Right lobe of liver (tissue), 6 donors: ENCODE data around the gene ANP32A. TPM values are rescaled to one million over a fixed set of nuclear protein-coding genes. Genes with fewer than 3 reads are reported as not detected.
A peak's percentile ranks its signal among the peaks of the same experiment; 100 is the strongest.

Source experiments
- ATAC-seq, 4 donors: fragments of 200-7000 bp; cut with Tn5 transposase; one replicate each; pipeline ENCODE4 v1.9.1; 2020; ENCODE audit warnings: mild to moderate bottlenecking in 4 of 4, moderate library complexity in 4 of 4
- DNase-seq, 3 donors: peaks; one replicate each; pipeline ENCODE4 v3.0.0-alpha.2; 2020
- H3K27ac ChIP-seq, 3 donors: fragments of 200-600 bp; one replicate each; pipeline ENCODE4 v1.8.0; 2022
- H3K27me3 ChIP-seq, 2 donors: fragments of 200-600 bp; one replicate each; pipeline ENCODE4 v1.8.0; 2022
- H3K36me3 ChIP-seq, 4 donors: fragments of 200-600 bp; sonication (generic) in 1 of 4; one replicate each; pipeline versions ENCODE4 v1.5.1 to v1.8.0; 2017 to 2022; ENCODE audit warnings: control low read depth in 1 of 4
- H3K4me1 ChIP-seq, 4 donors: fragments of 200-600 bp; sonication (generic) in 1 of 4; one replicate each; pipeline versions ENCODE4 v1.5.1 to v1.8.0; 2017 to 2022; ENCODE audit warnings: control low read depth in 1 of 4
- H3K4me3 ChIP-seq, 3 donors: fragments of 200-600 bp; one replicate each; pipeline ENCODE4 v1.8.0; 2022
- H3K9me3 ChIP-seq, 4 donors: fragments of 200-600 bp; sonication (generic) in 1 of 4; one replicate each; pipeline versions ENCODE4 v1.5.1 to v1.8.0; 2017 to 2022; ENCODE audit warnings: control low read depth in 1 of 4
- POLR2A ChIP-seq: fragments of 450-650 bp; IDR thresholded peaks from one replicate; pipeline ENCODE4 v1.6.1; 2017; ENCODE audit warnings: antibody characterized with exemption, mild to moderate bottlenecking
- WGBS: methylation state at CpG from one replicate; pipeline ENCODE4 v1.1.6; 2018; ENCODE audit warnings: low coverage, low lambda C conversion rate; ENCODE audit not compliant: insufficient coverage; ENCODE audit errors: missing lambda C conversion rate; 5-methylcytosine and 5-hydroxymethylcytosine counted together
- intact Hi-C, 2 donors: fragments of 100-400 bp; cut with DNase I; formaldehyde crosslinking; loops; one replicate each; pipeline versions ENCODE4 v1.11.2 to v1.14.1; 2022
- total RNA-seq, 6 experiments: library from RNA; depleted of rRNA in 2 of 6; stranded (reverse); fragments of >200 nt in 2 of 6; fragmentation: NEBNext Ultra II Directional in 3 of 6; extraction: Animal tissue kit (Norgen Biotek cat#: 25700) in 3 of 6; gene quantifications; one replicate each; pipeline versions ENCODE4 v1.1.0 to v1.2.4, GENCODE V29; 2016 to 2023
- TF ChIP-seq, protein P1 (sequence below), 4 donors: fragments of 200-600 bp in 3 of 4; fragments of 450-650 bp in 1 of 4; IDR thresholded peaks; one replicate each; pipeline versions ENCODE4 v1.5.1 to v1.8.0; 2016 to 2022; ENCODE audit warnings: antibody characterized with exemption in 4 of 4, mild to moderate bottlenecking in 2 of 4
- donor health status: DM: no; HTN: yes; CAD: no.
- donor health status: DM: no; HTN: no; CAD: no.
- donor health status: DM: no; HTN: no; CAD: no.
- donor health status: DM: no; HTN: yes; CAD: no.
- donor health status: DM: no; HTN: yes; CAD: no.

The ANP32A gene
- total RNA-seq, 6 experiments from 2014 or later: 39.9 to 66.6 (median 49.0) TPM

DNA sequence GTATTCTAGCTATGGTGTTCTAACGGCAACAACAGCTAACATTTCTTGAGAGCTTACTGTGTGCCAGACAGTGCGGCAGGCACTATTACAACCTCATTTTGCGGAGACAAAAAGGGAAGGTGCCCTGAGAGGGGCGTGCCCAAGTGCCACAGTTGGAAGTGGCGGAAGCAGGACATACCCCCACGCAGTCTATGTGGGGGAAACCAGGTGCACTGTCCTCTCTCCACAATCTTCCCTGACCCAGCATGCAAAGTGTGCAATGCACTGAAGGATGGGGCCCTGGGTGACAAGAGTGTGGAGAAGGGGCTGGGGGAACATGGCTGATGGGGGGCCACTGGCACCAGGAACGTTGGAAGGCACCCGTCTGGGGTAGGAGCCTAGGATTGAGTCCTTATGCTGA, 8.6 kb downstream of the ANP32A start:
- ATAC-seq (no peak), DNase-seq (peak in 1 of 3 donors; percentile 31)
- intact Hi-C loops: no loop called here
- Histone ChIP-seq H3K36me3 (no peaks in the 10 kb centered on the region), H3K4me1 (peaks cover 0 to 20% (median 5%) of the 10 kb centered on the region in 4 donors), H3K27ac (no peak overlapping the region), H3K27me3 (no peaks in the 10 kb centered on the region), H3K9me3 (no peaks in the 10 kb centered on the region), H3K4me3 (no peak overlapping the region)
- TF ChIP-seq, protein P1, sequence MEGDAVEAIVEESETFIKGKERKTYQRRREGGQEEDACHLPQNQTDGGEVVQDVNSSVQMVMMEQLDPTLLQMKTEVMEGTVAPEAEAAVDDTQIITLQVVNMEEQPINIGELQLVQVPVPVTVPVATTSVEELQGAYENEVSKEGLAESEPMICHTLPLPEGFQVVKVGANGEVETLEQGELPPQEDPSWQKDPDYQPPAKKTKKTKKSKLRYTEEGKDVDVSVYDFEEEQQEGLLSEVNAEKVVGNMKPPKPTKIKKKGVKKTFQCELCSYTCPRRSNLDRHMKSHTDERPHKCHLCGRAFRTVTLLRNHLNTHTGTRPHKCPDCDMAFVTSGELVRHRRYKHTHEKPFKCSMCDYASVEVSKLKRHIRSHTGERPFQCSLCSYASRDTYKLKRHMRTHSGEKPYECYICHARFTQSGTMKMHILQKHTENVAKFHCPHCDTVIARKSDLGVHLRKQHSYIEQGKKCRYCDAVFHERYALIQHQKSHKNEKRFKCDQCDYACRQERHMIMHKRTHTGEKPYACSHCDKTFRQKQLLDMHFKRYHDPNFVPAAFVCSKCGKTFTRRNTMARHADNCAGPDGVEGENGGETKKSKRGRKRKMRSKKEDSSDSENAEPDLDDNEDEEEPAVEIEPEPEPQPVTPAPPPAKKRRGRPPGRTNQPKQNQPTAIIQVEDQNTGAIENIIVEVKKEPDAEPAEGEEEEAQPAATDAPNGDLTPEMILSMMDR (IDR thresholded peaks at IDR 0.05): no peak
- no peak for TF ChIP-seq POLR2A
- WGBS: 89% methylated on average over 7 of the region's 8 CpGs

DNA sequence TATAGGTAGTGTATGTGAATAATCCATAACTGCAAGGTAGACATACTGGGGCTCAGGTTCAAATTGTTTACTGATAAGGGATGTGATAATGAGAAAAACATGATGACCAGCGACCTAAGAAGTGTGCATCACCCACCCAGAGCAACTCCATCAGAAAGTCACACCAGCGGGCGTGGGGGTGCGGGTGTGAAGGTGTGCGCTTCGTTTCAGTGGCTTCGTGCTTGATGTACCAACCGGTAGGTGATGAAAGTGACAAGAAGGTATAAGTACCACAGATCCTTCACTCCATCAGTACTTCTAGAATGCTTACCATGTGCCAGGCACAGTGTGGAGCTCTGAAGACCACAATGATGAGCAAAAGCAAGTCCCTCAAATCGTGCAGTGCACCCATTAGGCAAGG, 11.2 kb downstream of the ANP32A start:
- peaks cover 0 to 8% (median 0%) of the 10 kb centered on the region in 4 donors for H3K4me1 ChIP-seq
- 73% methylated on average over 2 of the region's 9 CpGs for WGBS
- no peak for DNase-seq

DNA sequence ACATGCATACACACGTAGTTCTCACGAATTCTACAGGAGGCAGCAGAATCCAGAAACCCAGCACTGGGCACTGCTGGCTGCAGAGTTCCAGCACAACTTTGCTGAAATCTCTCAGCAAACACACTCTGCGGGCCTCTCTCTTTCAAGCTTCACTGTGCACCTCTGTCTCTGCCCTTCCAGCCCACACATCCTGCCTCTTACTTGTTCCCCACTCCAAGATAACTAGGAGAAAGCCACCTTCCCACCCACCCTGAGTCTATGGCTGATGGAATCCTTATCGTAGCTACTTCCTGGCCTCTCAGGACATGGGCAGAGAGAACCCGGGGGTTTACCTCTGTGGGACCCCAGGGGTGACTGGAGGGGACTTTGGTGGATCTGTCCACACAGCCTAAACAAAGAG, 11.9 kb downstream of the ANP32A start:
- H3K4me1 ChIP-seq: peaks cover 0 to 8% (median 0%) of the 10 kb centered on the region in 4 donors
- H3K27me3 ChIP-seq: no peaks in the 10 kb centered on the region
- H3K4me3 ChIP-seq: no peak overlapping the region
- TF ChIP-seq, protein P1 (IDR thresholded peaks at IDR 0.05): no peak
- TF ChIP-seq POLR2A: no peak
- H3K27ac ChIP-seq: no peak overlapping the region
- H3K36me3 ChIP-seq: no peaks in the 10 kb centered on the region
- H3K9me3 ChIP-seq: no peaks in the 10 kb centered on the region
- WGBS: 52% methylated on average over 5 of the region's 5 CpGs
- ATAC-seq (no peak), DNase-seq (peak in 1 of 3 donors; percentile 32)
- intact Hi-C loops: no loop called here

More for the DNA sequence above, 11.2 kb downstream of the ANP32A start:
- no peak overlapping the region for H3K27ac ChIP-seq
- TF ChIP-seq, protein P1 (IDR thresholded peaks at IDR 0.05): no peak
- no peak for TF ChIP-seq POLR2A
- no peaks in the 10 kb centered on the region for H3K9me3 ChIP-seq
- intact Hi-C loops: no loop called here
- no peaks in the 10 kb centered on the region for H3K27me3 ChIP-seq
- no peak for ATAC-seq
- no peak overlapping the region for H3K4me3 ChIP-seq
- H3K36me3 ChIP-seq: no peaks in the 10 kb centered on the region

DNA sequence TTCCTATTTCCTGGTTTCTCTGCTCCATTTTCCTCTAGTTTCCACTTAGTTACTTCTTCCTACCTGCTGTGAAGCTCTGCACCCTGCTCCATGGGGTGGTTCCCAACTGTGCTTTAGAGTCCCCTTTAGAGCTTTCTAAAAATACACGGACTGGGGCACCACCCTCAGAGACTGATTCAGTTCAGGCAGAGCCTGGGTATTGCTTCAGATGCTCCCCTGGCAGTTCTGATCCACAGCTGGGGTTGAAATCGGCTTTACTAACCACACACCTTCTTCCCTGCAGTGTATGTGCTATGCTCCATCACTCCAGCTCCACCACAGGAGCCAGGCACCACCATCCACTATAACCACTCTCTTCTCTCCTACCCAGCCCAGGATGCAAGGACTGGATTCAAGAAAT, 12.6 kb downstream of the ANP32A start:
- H3K36me3 ChIP-seq: no peaks in the 10 kb centered on the region
- ATAC-seq (no peak), DNase-seq (peak in 1 of 3 donors; percentile 14)
- no peak overlapping the region for H3K4me3 ChIP-seq
- no peaks in the 10 kb centered on the region for H3K9me3 ChIP-seq
- peaks cover 0 to 4% (median 1%) of the 10 kb centered on the region in 4 donors for H3K4me1 ChIP-seq
- intact Hi-C loops: no loop called here
- WGBS: 25% methylated on average over 2 of the region's 2 CpGs
- TF ChIP-seq, protein P1 (IDR thresholded peaks at IDR 0.05): no peak
- TF ChIP-seq POLR2A: no peak
- H3K27ac ChIP-seq: no peak overlapping the region
- no peaks in the 10 kb centered on the region for H3K27me3 ChIP-seq

DNA sequence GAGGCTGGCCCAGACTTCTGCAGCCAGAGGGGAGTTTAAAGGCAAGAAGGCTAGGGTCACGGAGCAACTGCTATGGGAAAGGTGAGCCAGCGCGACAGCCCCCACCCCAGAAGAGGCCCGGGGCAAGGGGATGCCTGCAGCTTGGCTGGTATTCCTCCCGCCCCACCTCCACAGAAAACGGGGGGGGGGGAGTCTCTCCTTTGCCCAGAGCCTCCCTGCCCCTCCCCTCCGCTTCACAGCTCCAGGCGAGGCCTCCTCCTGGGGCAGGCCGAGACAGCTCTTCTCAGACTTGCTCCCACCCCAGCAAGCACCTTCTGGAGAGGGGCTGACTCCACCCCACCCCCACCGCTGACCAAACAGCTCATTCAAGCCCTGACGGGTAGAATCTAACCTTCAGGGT, 13.4 kb downstream of the ANP32A start:
- ATAC-seq (no peak), DNase-seq (peak in 1 of 3 donors; percentile 42)
- peaks cover 0 to 11% (median 5%) of the 10 kb centered on the region in 4 donors for H3K4me1 ChIP-seq
- no peak overlapping the region for H3K27ac ChIP-seq
- no peaks in the 10 kb centered on the region for H3K27me3 ChIP-seq
- TF ChIP-seq, protein P1 (IDR thresholded peaks at IDR 0.05): no peak
- TF ChIP-seq POLR2A: no peak
- WGBS: no CpG with 5 or more reads among the region's 11 CpGs
- intact Hi-C loops: no loop called here
- H3K4me3 ChIP-seq: no peak overlapping the region
- H3K9me3 ChIP-seq: no peaks in the 10 kb centered on the region
- no peaks in the 10 kb centered on the region for H3K36me3 ChIP-seq
